PC-9 (cell line): ENCODE data around the gene LRRK1.

Experiments
- CTCF ChIP-seq: fragments of 200-600 bp; sonication (generic); conservative IDR thresholded peaks from 2 replicates; pipeline ENCODE4 v1.6.1; 2017; ENCODE audit warnings: mixed run types, antibody characterized with exemption, mild to moderate bottlenecking, moderate library complexity
- EZH2 ChIP-seq: fragments of 200-600 bp; sonication (generic); IDR thresholded peaks from 2 replicates; pipeline ENCODE4 v1.8.0; 2017; ENCODE audit warnings: antibody characterized with exemption, low read depth

- TF ChIP-seq CTCF: no peak
- no peak for TF ChIP-seq EZH2
These were observed 162.7 kb downstream of the LRRK1 start for GRCh38 chr15:101081900-101082299.
